Transverse colon (tissue), 4 donors: ENCODE results near the gene PCSK9. TPM values are rescaled to one million over a fixed set of nuclear protein-coding genes. Genes with fewer than 3 reads are reported as not detected.

Experiments
- DNase-seq: peaks from one replicate; pipeline ENCODE4 v3.0.0-alpha.2; 2019
- H3K27ac ChIP-seq, 4 donors: fragments of 200-600 bp; sonication (generic); 2 replicates each; pipeline ENCODE4 v1.5.1; 2016 to 2018; ENCODE audit warnings: inconsistent platforms in 4 of 4
- H3K27me3 ChIP-seq: fragments of 200-600 bp; sonication (generic); 2 replicates; pipeline ENCODE4 v1.5.1; 2017; ENCODE audit warnings: inconsistent platforms
- H3K36me3 ChIP-seq, 4 donors: fragments of 200-600 bp; sonication (generic); 2 replicates each; pipeline ENCODE4 v1.5.1; 2017 to 2019; ENCODE audit warnings: inconsistent platforms in 4 of 4
- H3K4me1 ChIP-seq, 4 donors: fragments of 200-600 bp; sonication (generic); 2 replicates each; pipeline ENCODE4 v1.5.1; 2017 to 2020; ENCODE audit warnings: inconsistent platforms in 4 of 4
- H3K4me3 ChIP-seq, 4 donors: fragments of 200-600 bp; sonication (generic); 1 replicate in 1 of 4; 2 replicates in 3 of 4; pipeline versions ENCODE4 v1.5.1 to v1.6.1; 2017 to 2019; ENCODE audit warnings: inconsistent platforms in 4 of 4
- H3K9me3 ChIP-seq, 2 donors: fragments of 200-600 bp; sonication (generic); 2 replicates each; pipeline ENCODE4 v1.5.1; 2017 to 2019; ENCODE audit warnings: inconsistent platforms in 2 of 2
- EP300 ChIP-seq: sonication (generic); formaldehyde crosslinking; IDR thresholded peaks from one replicate; pipeline ENCODE4 v1.6.1; 2017; ENCODE audit warnings: antibody characterized with exemption, low read depth
- POLR2A ChIP-seq: fragments of 450-650 bp; IDR thresholded peaks from one replicate; pipeline ENCODE4 v1.6.1; 2016; ENCODE audit warnings: antibody characterized with exemption, mild to moderate bottlenecking, moderate library complexity
- POLR2AphosphoS5 ChIP-seq, 3 donors: sonication (generic); formaldehyde crosslinking; IDR thresholded peaks; one replicate each; pipeline ENCODE4 v1.6.1; 2016; ENCODE audit warnings: antibody characterized with exemption in 3 of 3
- WGBS, 2 donors: methylation state at CpG; one replicate each; pipeline ENCODE4 v1.1.5; 2018; ENCODE audit warnings: low coverage in 1 of 2; 5-methylcytosine and 5-hydroxymethylcytosine counted together
- in situ Hi-C, 4 donors: fragments of 200-750 bp; cut with MboI; loops; one replicate each; pipeline versions ENCODE4 v1.15.0 to v1.15.1; 2017; ENCODE audit warnings: low sequenced_read_pairs in 3 of 4, low pct_ligation_motif_present in 1 of 4, low pct_unique_long_range_greater_than_20kb in 1 of 4
- intact Hi-C: fragments of 100-400 bp; cut with DNase I; formaldehyde crosslinking; loops from one replicate; pipeline ENCODE4 v1.15.1; 2023; ENCODE audit warnings: low total_unique reads
- total RNA-seq, 4 donors: library from RNA; depleted of rRNA; stranded (reverse); fragments of >200 nt; gene quantifications; one replicate each; pipeline ENCODE4 v1.1.0, GENCODE V29; 2016
- TF ChIP-seq, protein P1 (sequence below), 5 experiments: fragments of 200-600 bp in 3 of 5; fragments of 450-650 bp in 2 of 5; sonication (generic) in 3 of 5; IDR thresholded peaks; 1 replicate in 2 of 5; 2 replicates in 3 of 5; pipeline ENCODE4 v1.5.1; 2016 to 2017; ENCODE audit warnings: antibody characterized with exemption in 5 of 5, inconsistent platforms in 3 of 5, mild to moderate bottlenecking in 2 of 5, moderate library complexity in 1 of 5

The PCSK9 gene
- total RNA-seq, 4 donors from 2014 or later = 1.9 to 18.9 (median 2.6) TPM; not detected in 1

DNA sequence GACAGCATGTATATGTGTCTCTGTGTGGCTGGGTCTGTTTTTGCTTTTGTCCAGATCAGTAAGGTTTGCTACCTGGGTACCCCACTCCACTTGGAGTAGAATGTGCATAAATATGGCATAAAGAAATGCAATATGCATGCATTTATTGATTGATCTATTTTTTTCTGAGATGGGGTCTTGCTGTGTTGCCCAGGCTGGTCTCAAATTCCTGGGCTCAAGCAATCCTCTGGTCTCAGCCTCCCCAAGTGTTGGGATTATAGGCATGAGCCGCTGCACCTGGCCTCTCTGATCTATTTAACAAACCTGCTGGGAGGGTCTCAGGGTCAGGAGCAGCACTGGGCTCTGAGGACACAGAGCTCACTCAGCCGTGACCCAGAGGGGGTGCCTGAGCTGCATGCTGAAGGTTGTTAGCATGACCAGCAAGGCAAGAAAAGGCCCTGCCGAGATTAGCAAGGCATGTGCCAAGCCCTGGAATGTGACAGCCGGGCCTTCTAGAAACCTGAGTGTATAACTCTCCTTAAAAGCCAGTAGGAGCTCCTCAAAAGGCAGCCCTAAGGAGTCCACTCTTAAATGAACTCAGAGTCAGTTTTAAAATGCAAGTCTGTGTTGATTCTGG lies 22.5 kb downstream of the PCSK9 start:
- in situ Hi-C loops (no loop called here), intact Hi-C loops (no loop called here)
- TF ChIP-seq POLR2A (no peak), EP300 (no peak), POLR2AphosphoS5 (IDR thresholded peaks at IDR 0.05) (no peak)
- TF ChIP-seq, protein P1, sequence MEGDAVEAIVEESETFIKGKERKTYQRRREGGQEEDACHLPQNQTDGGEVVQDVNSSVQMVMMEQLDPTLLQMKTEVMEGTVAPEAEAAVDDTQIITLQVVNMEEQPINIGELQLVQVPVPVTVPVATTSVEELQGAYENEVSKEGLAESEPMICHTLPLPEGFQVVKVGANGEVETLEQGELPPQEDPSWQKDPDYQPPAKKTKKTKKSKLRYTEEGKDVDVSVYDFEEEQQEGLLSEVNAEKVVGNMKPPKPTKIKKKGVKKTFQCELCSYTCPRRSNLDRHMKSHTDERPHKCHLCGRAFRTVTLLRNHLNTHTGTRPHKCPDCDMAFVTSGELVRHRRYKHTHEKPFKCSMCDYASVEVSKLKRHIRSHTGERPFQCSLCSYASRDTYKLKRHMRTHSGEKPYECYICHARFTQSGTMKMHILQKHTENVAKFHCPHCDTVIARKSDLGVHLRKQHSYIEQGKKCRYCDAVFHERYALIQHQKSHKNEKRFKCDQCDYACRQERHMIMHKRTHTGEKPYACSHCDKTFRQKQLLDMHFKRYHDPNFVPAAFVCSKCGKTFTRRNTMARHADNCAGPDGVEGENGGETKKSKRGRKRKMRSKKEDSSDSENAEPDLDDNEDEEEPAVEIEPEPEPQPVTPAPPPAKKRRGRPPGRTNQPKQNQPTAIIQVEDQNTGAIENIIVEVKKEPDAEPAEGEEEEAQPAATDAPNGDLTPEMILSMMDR (IDR thresholded peaks at IDR 0.05) = no peak
- no peaks in the 10 kb centered on the region for H3K9me3 ChIP-seq
- no peaks in the 10 kb centered on the region for H3K36me3 ChIP-seq
- 80% methylated on average over 1 to 4 of the region's 4 CpGs for WGBS, 2 donors
- no peaks in the 10 kb centered on the region for H3K27me3 ChIP-seq
- H3K27ac ChIP-seq = no peak overlapping the region
- H3K4me1 ChIP-seq = peaks cover 0 to 10% (median 0%) of the 10 kb centered on the region in 4 donors
- no peak overlapping the region for H3K4me3 ChIP-seq
- no peak for DNase-seq

DNA sequence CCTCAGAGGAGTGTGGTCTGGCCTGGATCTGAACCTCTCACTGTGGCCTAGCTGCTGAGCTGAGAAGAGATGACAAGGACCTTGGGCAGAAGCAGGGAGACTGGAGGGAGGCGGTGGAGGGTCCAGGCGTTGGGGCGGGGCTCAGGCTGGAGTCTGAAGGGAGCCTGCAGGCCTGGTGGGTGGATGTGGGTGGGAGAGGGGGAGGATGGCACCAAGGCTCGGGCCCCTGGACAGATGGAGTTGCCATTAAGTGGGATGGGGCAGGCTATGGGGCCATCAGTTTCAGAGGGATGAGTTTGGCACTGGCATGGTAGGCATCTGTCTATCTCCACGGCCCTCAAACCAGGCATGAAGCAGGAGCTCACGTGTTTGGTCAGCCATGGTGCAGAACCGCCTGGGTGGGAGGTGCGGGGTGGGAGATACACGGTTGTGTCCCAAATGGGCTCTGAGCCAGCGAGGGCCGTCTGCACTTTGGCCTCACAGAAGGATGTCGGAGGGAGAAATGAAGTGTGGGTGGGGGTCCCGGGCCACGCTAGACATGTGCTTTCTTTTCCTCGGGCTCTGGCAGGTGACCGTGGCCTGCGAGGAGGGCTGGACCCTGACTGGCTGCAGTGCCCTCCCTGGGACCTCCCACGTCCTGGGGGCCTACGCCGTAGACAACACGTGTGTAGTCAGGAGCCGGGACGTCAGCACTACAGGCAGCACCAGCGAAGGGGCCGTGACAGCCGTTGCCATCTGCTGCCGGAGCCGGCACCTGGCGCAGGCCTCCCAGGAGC lies 23.6 kb downstream of the PCSK9 start:
- in situ Hi-C loops (no loop called here), intact Hi-C loops (no loop called here)
- TF ChIP-seq POLR2A (no peak), POLR2AphosphoS5 (IDR thresholded peaks at IDR 0.05) (no peak), EP300 (no peak)
- TF ChIP-seq, protein P1 (IDR thresholded peaks at IDR 0.05) = no peak
- Histone ChIP-seq H3K27ac (no peak overlapping the region), H3K4me1 (peaks cover 0 to 10% (median 0%) of the 10 kb centered on the region in 4 donors), H3K36me3 (peaks cover 0 to 9% (median 3%) of the 10 kb centered on the region in 4 donors), H3K27me3 (no peaks in the 10 kb centered on the region), H3K4me3 (no peak overlapping the region), H3K9me3 (no peaks in the 10 kb centered on the region)
- no peak for DNase-seq
- 93 to 94% methylated on average over 3 to 28 of the region's 29 CpGs for WGBS, 2 donors

GRCh38 chr1:55063577-55063942 lies 24.2 kb downstream of the PCSK9 start:
- H3K9me3 ChIP-seq = no peaks in the 10 kb centered on the region
- DNase-seq = no peak
- H3K27ac ChIP-seq = no peak overlapping the region
- peaks cover 0 to 14% (median 4%) of the 10 kb centered on the region in 4 donors for H3K36me3 ChIP-seq
- no peak overlapping the region for H3K4me3 ChIP-seq
- H3K4me1 ChIP-seq = peaks cover 0 to 10% (median 0%) of the 10 kb centered on the region in 4 donors
- intact Hi-C loops = no loop called here
- H3K27me3 ChIP-seq = no peaks in the 10 kb centered on the region
- 83 to 100% methylated on average over 1 to 8 of the region's 9 CpGs for WGBS, 2 donors
- in situ Hi-C loops = no loop called here
- TF ChIP-seq POLR2A = no peak
- TF ChIP-seq EP300 = no peak
- TF ChIP-seq POLR2AphosphoS5 (IDR thresholded peaks at IDR 0.05) = no peak
- TF ChIP-seq, protein P1 (IDR thresholded peaks at IDR 0.05) = no peak

DNA sequence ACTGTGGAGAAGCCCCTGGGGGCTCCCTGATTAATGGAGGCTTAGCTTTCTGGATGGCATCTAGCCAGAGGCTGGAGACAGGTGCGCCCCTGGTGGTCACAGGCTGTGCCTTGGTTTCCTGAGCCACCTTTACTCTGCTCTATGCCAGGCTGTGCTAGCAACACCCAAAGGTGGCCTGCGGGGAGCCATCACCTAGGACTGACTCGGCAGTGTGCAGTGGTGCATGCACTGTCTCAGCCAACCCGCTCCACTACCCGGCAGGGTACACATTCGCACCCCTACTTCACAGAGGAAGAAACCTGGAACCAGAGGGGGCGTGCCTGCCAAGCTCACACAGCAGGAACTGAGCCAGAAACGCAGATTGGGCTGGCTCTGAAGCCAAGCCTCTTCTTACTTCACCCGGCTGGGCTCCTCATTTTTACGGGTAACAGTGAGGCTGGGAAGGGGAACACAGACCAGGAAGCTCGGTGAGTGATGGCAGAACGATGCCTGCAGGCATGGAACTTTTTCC lies 24.8 kb downstream of the PCSK9 start:
- Histone ChIP-seq H3K27me3 (no peaks in the 10 kb centered on the region), H3K4me3 (no peak overlapping the region), H3K9me3 (no peaks in the 10 kb centered on the region), H3K4me1 (peaks cover 0 to 10% (median 0%) of the 10 kb centered on the region in 4 donors), H3K36me3 (peaks cover 0 to 19% (median 6%) of the 10 kb centered on the region in 4 donors), H3K27ac (peak overlapping the region in 3 of 4 donors; percentile 2 to 60 (median 43))
- no peak for DNase-seq
- WGBS, 2 donors = 54% methylated on average over 12 of the region's 12 CpGs; no CpG with 5 or more reads in 1 of the 2 donors
- intact Hi-C loops = no loop called here
- no peak for TF ChIP-seq POLR2A
- no peak for TF ChIP-seq POLR2AphosphoS5 (IDR thresholded peaks at IDR 0.05)
- TF ChIP-seq EP300 = no peak
- TF ChIP-seq, protein P1 (IDR thresholded peaks at IDR 0.05) = no peak
- in situ Hi-C loops = no loop called here
